Activated effector memory CD4-positive, alpha-beta T cell treated with anti-CD3 and anti-CD28 coated beads, Interleukin-2, amount 50 U/mL, for 16 hours (primary cell): ENCODE results near the gene MPP1.

Source experiments
- DNase-seq: peaks from one replicate; pipeline ENCODE4 v3.0.0-alpha.2; 2020

Gene MPP1

GRCh38 chrX:154774622-154775021, 30.7 kb downstream of the MPP1 start:
- no peak for DNase-seq

GRCh38 chrX:154762537-154763296, 42.6 kb downstream of the MPP1 start, which contains the start of gene DKC1:
Gene DKC1 (plus strand): TSS chrX:154762864. CDS start chrX:154762966, 102 bp downstream.
- DNase-seq = peak; percentile 98

GRCh38 chrX:154761977-154762536, 43.2 kb downstream of the MPP1 start:
- DNase-seq = no peak

- no peak for DNase-seq
Observed at GRCh38 chrX:154758696-154759095, 46.6 kb downstream of the MPP1 start.

GRCh38 chrX:154751669-154752271, 53.5 kb downstream of the MPP1 start:
- no peak for DNase-seq

GRCh38 chrX:154751203-154751668, 54.0 kb downstream of the MPP1 start:
- DNase-seq = no peak

GRCh38 chrX:154750301-154751202, 54.7 kb downstream of the MPP1 start, which contains the start of gene GAB3:
Gene GAB3 (minus strand): TSS chrX:154751077. CDS start chrX:154751025, 52 bp downstream.
- DNase-seq = peak; percentile 77

GRCh38 chrX:154749856-154750255, 55.4 kb downstream of the MPP1 start:
- DNase-seq = no peak

- peak; percentile 70 for DNase-seq
Observed at GRCh38 chrX:154748712-154749339, 56.5 kb downstream of the MPP1 start.

GRCh38 chrX:154742613-154743012, 62.7 kb downstream of the MPP1 start:
- DNase-seq = no peak

GRCh38 chrX:154739952-154740465, 65.3 kb downstream of the MPP1 start:
- no peak for DNase-seq

- DNase-seq = peak; percentile 69
Observed at GRCh38 chrX:154738011-154738738, 67.1 kb downstream of the MPP1 start.

- no peak for DNase-seq
Observed at GRCh38 chrX:154737136-154737535, 68.1 kb downstream of the MPP1 start.

- no peak for DNase-seq
Observed at GRCh38 chrX:154735695-154736393, 69.4 kb downstream of the MPP1 start.

GRCh38 chrX:154734061-154734781, 71.1 kb downstream of the MPP1 start:
- DNase-seq = peak; percentile 70

GRCh38 chrX:154733066-154733425, 72.2 kb downstream of the MPP1 start:
- no peak for DNase-seq

GRCh38 chrX:154732421-154733065, 72.7 kb downstream of the MPP1 start:
- DNase-seq = no peak

- DNase-seq = no peak
Observed at GRCh38 chrX:154731881-154732280, 73.4 kb downstream of the MPP1 start.

- DNase-seq = no peak
Observed at GRCh38 chrX:154731184-154731583, 74.1 kb downstream of the MPP1 start.
